Left forelimb (tissue), 1 donor: ENCODE measurements around the gene RPP30.
"Not testable (repeated sequence)": the region's sequence is repeated elsewhere in the genome, so short reads cannot be mapped to it uniquely, and the experiment has no call there.

ENCODE experiments used
- DNase-seq: peaks from one replicate; pipeline ENCODE4 v3.0.0-alpha.2; 2018; ENCODE audit warnings: low spot score

Gene RPP30

GRCh38 chr10:90917238-90917967 is 45.6 kb downstream of the RPP30 start:
- DNase-seq: no peak

- no peak for DNase-seq
Observed at GRCh38 chr10:90917968-90918318, 46.2 kb downstream of the RPP30 start.

GRCh38 chr10:90919683-90920574 is 48.2 kb downstream of the RPP30 start:
- DNase-seq: no peak

- no peak for DNase-seq
Observed at GRCh38 chr10:90920986-90921666, 49.4 kb downstream of the RPP30 start, which contains the start of gene ANKRD1. TSS of gene ANKRD1 (minus strand) at chr10:90921087. CDS start at chr10:90921027, 60 bp downstream.

- DNase-seq: no peak
Observed at GRCh38 chr10:90921906-90922305, 50.1 kb downstream of the RPP30 start.

- DNase-seq: no peak
Observed at GRCh38 chr10:90923111-90923731, 51.4 kb downstream of the RPP30 start.

GRCh38 chr10:90924552-90924951 is 52.8 kb downstream of the RPP30 start:
- no peak for DNase-seq

GRCh38 chr10:90925079-90926029 is 53.6 kb downstream of the RPP30 start:
- no peak for DNase-seq

GRCh38 chr10:90927293-90927692 is 55.5 kb downstream of the RPP30 start:
- no peak for DNase-seq

- no peak for DNase-seq
Observed at GRCh38 chr10:90929179-90929578, 57.4 kb downstream of the RPP30 start.

- DNase-seq: peak; percentile 70
Observed at GRCh38 chr10:90930070-90930837, 58.5 kb downstream of the RPP30 start.

GRCh38 chr10:90930971-90931871 is 59.4 kb downstream of the RPP30 start:
- no peak for DNase-seq

GRCh38 chr10:90935581-90936275 is 64.0 kb downstream of the RPP30 start:
- no peak for DNase-seq

GRCh38 chr10:90936276-90936659 is 64.5 kb downstream of the RPP30 start:
- no peak for DNase-seq

GRCh38 chr10:90937645-90938258 is 66.0 kb downstream of the RPP30 start:
- DNase-seq: no peak

- no peak for DNase-seq
Observed at GRCh38 chr10:90939116-90939515, 67.3 kb downstream of the RPP30 start.

GRCh38 chr10:90939648-90940047 is 67.9 kb downstream of the RPP30 start:
- DNase-seq: no peak

GRCh38 chr10:90942980-90943379 is 71.2 kb downstream of the RPP30 start:
- not testable (repeated sequence) for DNase-seq
